ENCODE measurements around the gene CDH19. TPM values are rescaled to one million over a fixed set of nuclear protein-coding genes. Genes with fewer than 3 reads are reported as not detected.

Gene CDH19, protein sequence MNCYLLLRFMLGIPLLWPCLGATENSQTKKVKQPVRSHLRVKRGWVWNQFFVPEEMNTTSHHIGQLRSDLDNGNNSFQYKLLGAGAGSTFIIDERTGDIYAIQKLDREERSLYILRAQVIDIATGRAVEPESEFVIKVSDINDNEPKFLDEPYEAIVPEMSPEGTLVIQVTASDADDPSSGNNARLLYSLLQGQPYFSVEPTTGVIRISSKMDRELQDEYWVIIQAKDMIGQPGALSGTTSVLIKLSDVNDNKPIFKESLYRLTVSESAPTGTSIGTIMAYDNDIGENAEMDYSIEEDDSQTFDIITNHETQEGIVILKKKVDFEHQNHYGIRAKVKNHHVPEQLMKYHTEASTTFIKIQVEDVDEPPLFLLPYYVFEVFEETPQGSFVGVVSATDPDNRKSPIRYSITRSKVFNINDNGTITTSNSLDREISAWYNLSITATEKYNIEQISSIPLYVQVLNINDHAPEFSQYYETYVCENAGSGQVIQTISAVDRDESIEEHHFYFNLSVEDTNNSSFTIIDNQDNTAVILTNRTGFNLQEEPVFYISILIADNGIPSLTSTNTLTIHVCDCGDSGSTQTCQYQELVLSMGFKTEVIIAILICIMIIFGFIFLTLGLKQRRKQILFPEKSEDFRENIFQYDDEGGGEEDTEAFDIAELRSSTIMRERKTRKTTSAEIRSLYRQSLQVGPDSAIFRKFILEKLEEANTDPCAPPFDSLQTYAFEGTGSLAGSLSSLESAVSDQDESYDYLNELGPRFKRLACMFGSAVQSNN
- total RNA-seq: not detected
- not detected for polyA plus RNA-seq

DNA sequence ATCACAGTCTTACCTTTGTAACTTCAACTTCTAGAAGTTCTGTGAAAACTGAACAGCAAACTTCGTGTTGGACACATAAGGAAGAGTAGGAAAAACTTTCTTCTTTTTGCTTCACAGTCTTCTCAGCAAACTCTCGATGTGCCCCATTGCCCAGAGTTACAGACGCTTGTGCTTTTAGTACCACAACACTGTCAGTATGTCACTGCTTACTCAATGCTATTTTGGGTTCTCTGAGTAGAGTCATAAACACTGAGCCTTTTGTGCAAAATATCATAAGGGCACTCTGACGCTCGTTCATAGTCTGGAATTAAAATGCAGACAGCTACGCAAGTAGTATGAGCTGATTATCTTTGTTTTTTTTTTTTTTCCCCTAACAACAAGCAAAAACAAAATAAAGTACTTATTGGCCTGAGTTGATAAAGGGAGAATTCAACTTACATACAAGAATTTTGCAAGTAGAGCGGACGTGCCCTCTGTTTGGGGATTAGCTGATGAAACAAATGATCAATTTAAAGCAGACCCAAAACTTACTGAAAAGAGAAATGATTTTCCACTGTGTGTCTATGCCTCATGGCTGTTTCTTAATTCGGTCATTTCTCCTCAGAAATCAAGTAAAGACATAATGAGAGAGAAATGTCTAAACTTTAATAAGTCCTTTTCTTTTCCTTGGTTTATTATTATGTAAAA, at the start of gene CDH19:
Gene CDH19, minus strand, starts transcription at position 150 of the 687 bp plus-strand sequence. CDS start 31,886 bp downstream, outside the sequence.
- Mint-ChIP-seq H3K4me3 (no peak within 1 kb of the TSS), H3K9me3 (peaks cover 0 to 5% (median 4%) of the 10 kb centered on the region in 7 donors), H3K36me3 (no peaks in the 10 kb centered on the region), H3K27me3 (no peaks in the 10 kb centered on the region), H3K27ac (no peak within 1 kb of the TSS), H3K4me1 (no peaks in the 10 kb centered on the region)
- no peaks in the 10 kb centered on the region for H3K36me3 ChIP-seq (ENCODE audit: control insufficient read depth, insufficient read depth, low read length)
- H3K4me3 ChIP-seq (ENCODE audit: low read depth, low read length): no peak within 1 kb of the TSS
- DNase-seq (no peak), ATAC-seq (ENCODE audit: low read depth in 2 of 2) (no peak)
- no peaks in the 10 kb centered on the region for H3K27me3 ChIP-seq (ENCODE audit: control insufficient read depth, insufficient read depth, low read length)
- H3K4me1 ChIP-seq (ENCODE audit: control insufficient read depth, insufficient read depth, low read length, poor library complexity, severe bottlenecking): no peaks in the 10 kb centered on the region
- H3K27ac ChIP-seq (ENCODE audit: insufficient read depth, low read length, poor library complexity, severe bottlenecking): no peak within 1 kb of the TSS
- H3K9me3 ChIP-seq (ENCODE audit: control insufficient read depth in 2 of 2, low read length in 2 of 2): no peaks in the 10 kb centered on the region

DNA sequence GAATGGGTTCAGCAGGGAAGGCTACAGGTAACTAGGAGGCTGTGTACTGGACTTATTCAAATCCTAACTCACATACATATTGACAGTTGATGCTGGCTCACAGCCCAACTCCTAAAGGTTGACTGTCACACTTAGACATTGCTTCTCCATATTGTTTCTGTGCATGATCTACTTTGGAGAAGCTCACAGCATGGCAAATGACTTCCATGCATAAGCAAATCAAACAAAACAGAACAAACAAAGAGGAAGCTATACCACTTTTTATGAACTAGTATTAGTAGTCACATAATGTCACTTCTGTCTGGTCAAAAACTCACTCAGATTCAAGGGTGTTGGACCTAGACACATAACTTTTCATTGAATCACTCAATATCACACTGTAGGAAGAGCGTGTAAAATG, 43.8 kb upstream of the CDH19 start:
- Histone ChIP-seq H3K27me3 (ENCODE audit: control insufficient read depth, insufficient read depth, low read length) (no peaks in the 10 kb centered on the region), H3K4me1 (ENCODE audit: control insufficient read depth, insufficient read depth, low read length, poor library complexity, severe bottlenecking) (no peaks in the 10 kb centered on the region), H3K27ac (ENCODE audit: insufficient read depth, low read length, poor library complexity, severe bottlenecking) (no peak overlapping the region), H3K9me3 (ENCODE audit: control insufficient read depth in 2 of 2, low read length in 2 of 2) (no peaks in the 10 kb centered on the region), H3K36me3 (ENCODE audit: control insufficient read depth, insufficient read depth, low read length) (no peaks in the 10 kb centered on the region), H3K4me3 (ENCODE audit: low read depth, low read length) (no peak overlapping the region)
- DNase-seq (no peak), ATAC-seq (ENCODE audit: low read depth in 2 of 2) (no peak)
- Mint-ChIP-seq H3K36me3 (no peaks in the 10 kb centered on the region), H3K27me3 (no peaks in the 10 kb centered on the region), H3K4me3 (no peak overlapping the region), H3K4me1 (no peaks in the 10 kb centered on the region), H3K27ac (no peak overlapping the region), H3K9me3 (peaks cover 0 to 18% (median 13%) of the 10 kb centered on the region in 7 donors)

DNA sequence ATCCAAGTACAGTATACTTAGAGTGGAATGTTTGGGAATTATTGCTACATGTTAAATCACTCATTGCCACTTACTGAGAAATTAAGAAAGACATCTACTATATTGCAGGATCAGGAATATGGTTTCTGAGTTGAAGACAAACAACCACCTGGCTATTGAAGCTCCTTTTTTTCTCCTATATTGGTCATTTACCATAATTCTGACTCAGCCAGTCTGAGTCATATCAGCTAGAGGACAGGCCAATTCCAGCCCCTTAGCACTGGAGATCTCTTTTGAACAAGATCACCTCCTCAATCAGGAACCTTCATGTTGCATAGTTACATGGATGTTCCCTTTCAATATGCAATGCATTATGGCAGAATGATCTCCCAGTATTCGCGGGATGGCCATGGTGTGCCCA, 42.7 kb upstream of the CDH19 start:
- Mint-ChIP-seq H3K4me3 (no peak overlapping the region), H3K27ac (no peak overlapping the region), H3K9me3 (peaks cover 0 to 18% (median 12%) of the 10 kb centered on the region in 7 donors), H3K36me3 (no peaks in the 10 kb centered on the region), H3K27me3 (no peaks in the 10 kb centered on the region), H3K4me1 (no peaks in the 10 kb centered on the region)
- no peaks in the 10 kb centered on the region for H3K36me3 ChIP-seq (ENCODE audit: control insufficient read depth, insufficient read depth, low read length)
- H3K4me3 ChIP-seq (ENCODE audit: low read depth, low read length): no peak overlapping the region
- no peaks in the 10 kb centered on the region for H3K4me1 ChIP-seq (ENCODE audit: control insufficient read depth, insufficient read depth, low read length, poor library complexity, severe bottlenecking)
- no peak for DNase-seq
- no peaks in the 10 kb centered on the region for H3K27me3 ChIP-seq (ENCODE audit: control insufficient read depth, insufficient read depth, low read length)
- ATAC-seq (ENCODE audit: low read depth in 2 of 2): no peak
- no peak overlapping the region for H3K27ac ChIP-seq (ENCODE audit: insufficient read depth, low read length, poor library complexity, severe bottlenecking)
- no peaks in the 10 kb centered on the region for H3K9me3 ChIP-seq (ENCODE audit: control insufficient read depth in 2 of 2, low read length in 2 of 2)

DNA sequence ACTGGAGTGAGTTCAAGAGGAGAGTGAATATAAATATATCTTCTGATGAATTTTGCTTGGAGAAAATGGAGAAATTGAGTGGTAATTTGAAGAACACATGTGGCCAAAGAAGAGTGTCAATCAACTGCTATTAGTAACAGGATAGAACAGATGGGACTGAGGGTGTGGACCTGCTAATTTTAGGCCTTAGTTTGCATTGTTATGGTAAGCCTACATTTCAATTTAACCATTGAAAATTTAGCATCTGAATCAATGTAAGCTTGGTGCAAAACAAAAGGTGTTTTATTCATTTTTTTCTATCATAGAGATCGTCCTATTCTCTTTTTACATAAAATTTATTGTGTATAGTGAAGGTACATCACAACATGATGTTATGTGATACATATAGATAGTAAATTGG, 42.1 kb upstream of the CDH19 start:
- no peaks in the 10 kb centered on the region for H3K4me1 ChIP-seq (ENCODE audit: control insufficient read depth, insufficient read depth, low read length, poor library complexity, severe bottlenecking)
- Mint-ChIP-seq H3K36me3 (no peaks in the 10 kb centered on the region), H3K4me3 (no peak overlapping the region), H3K27me3 (no peaks in the 10 kb centered on the region), H3K4me1 (no peaks in the 10 kb centered on the region), H3K27ac (no peak overlapping the region), H3K9me3 (peaks cover 3 to 20% (median 12%) of the 10 kb centered on the region in 7 donors)
- H3K36me3 ChIP-seq (ENCODE audit: control insufficient read depth, insufficient read depth, low read length): no peaks in the 10 kb centered on the region
- H3K27me3 ChIP-seq (ENCODE audit: control insufficient read depth, insufficient read depth, low read length): no peaks in the 10 kb centered on the region
- DNase-seq (no peak), ATAC-seq (ENCODE audit: low read depth in 2 of 2) (no peak)
- H3K9me3 ChIP-seq (ENCODE audit: control insufficient read depth in 2 of 2, low read length in 2 of 2): no peaks in the 10 kb centered on the region
- no peak overlapping the region for H3K27ac ChIP-seq (ENCODE audit: insufficient read depth, low read length, poor library complexity, severe bottlenecking)
- no peak overlapping the region for H3K4me3 ChIP-seq (ENCODE audit: low read depth, low read length)

DNA sequence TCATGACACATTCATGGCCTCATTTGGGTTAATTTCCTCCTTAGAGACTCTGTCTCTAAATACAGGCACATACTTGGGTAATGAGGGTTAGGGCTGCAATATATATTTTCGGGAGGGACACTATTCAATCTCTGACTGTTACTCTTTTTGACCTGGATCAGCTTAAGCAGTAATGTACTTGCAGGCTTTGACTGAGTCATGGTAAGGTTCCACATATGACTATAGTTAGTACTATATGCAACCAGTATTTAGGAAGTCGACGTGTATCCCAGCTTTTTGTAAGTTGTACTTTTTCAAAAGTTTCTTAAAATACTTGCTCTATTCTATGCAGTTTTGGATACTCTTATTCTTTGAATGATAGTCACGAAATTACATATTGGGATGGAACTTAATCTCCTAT, 37.2 kb upstream of the CDH19 start:
- Mint-ChIP-seq H3K36me3 (no peaks in the 10 kb centered on the region), H3K4me1 (no peaks in the 10 kb centered on the region), H3K27ac (no peak overlapping the region), H3K27me3 (no peaks in the 10 kb centered on the region), H3K4me3 (no peak overlapping the region), H3K9me3 (peaks cover 5 to 25% (median 13%) of the 10 kb centered on the region in 7 donors)
- Histone ChIP-seq H3K27me3 (ENCODE audit: control insufficient read depth, insufficient read depth, low read length) (no peaks in the 10 kb centered on the region), H3K9me3 (ENCODE audit: control insufficient read depth in 2 of 2, low read length in 2 of 2) (peaks cover 0 to 7% of the 10 kb centered on the region in 2 experiments), H3K4me1 (ENCODE audit: control insufficient read depth, insufficient read depth, low read length, poor library complexity, severe bottlenecking) (no peaks in the 10 kb centered on the region), H3K36me3 (ENCODE audit: control insufficient read depth, insufficient read depth, low read length) (no peaks in the 10 kb centered on the region), H3K4me3 (ENCODE audit: low read depth, low read length) (no peak overlapping the region), H3K27ac (ENCODE audit: insufficient read depth, low read length, poor library complexity, severe bottlenecking) (no peak overlapping the region)
- DNase-seq (no peak), ATAC-seq (ENCODE audit: low read depth in 2 of 2) (no peak)

DNA sequence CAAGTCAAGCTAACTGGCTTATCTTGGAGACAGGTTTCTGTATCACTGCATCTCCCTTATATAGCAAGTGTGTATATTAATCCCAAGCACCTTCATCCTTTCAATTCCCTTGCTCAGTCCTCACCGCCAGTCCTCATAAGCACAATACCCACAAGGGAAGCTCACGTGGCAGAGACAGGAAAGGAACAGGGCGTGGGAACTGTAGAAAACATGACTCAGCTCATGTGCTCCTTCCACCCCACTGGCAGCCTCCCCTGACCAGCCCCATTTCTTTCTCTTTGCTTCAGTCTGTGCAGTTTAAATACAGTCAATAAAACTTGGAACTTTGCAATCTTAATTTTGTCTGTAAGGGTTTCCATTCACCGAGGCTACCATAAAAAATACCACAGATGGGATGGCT, 36.5 kb upstream of the CDH19 start:
- DNase-seq (no peak), ATAC-seq (ENCODE audit: low read depth in 2 of 2) (no peak)
- Histone ChIP-seq H3K36me3 (ENCODE audit: control insufficient read depth, insufficient read depth, low read length) (no peaks in the 10 kb centered on the region), H3K9me3 (ENCODE audit: control insufficient read depth in 2 of 2, low read length in 2 of 2) (peaks cover 0 to 7% of the 10 kb centered on the region in 2 experiments), H3K4me3 (ENCODE audit: low read depth, low read length) (no peak overlapping the region), H3K27me3 (ENCODE audit: control insufficient read depth, insufficient read depth, low read length) (no peaks in the 10 kb centered on the region), H3K4me1 (ENCODE audit: control insufficient read depth, insufficient read depth, low read length, poor library complexity, severe bottlenecking) (no peaks in the 10 kb centered on the region), H3K27ac (ENCODE audit: insufficient read depth, low read length, poor library complexity, severe bottlenecking) (no peak overlapping the region)
- Mint-ChIP-seq H3K27me3 (no peaks in the 10 kb centered on the region), H3K36me3 (no peaks in the 10 kb centered on the region), H3K27ac (no peak overlapping the region), H3K4me1 (no peaks in the 10 kb centered on the region), H3K4me3 (no peak overlapping the region), H3K9me3 (peaks cover 3 to 22% (median 10%) of the 10 kb centered on the region in 7 donors)

DNA sequence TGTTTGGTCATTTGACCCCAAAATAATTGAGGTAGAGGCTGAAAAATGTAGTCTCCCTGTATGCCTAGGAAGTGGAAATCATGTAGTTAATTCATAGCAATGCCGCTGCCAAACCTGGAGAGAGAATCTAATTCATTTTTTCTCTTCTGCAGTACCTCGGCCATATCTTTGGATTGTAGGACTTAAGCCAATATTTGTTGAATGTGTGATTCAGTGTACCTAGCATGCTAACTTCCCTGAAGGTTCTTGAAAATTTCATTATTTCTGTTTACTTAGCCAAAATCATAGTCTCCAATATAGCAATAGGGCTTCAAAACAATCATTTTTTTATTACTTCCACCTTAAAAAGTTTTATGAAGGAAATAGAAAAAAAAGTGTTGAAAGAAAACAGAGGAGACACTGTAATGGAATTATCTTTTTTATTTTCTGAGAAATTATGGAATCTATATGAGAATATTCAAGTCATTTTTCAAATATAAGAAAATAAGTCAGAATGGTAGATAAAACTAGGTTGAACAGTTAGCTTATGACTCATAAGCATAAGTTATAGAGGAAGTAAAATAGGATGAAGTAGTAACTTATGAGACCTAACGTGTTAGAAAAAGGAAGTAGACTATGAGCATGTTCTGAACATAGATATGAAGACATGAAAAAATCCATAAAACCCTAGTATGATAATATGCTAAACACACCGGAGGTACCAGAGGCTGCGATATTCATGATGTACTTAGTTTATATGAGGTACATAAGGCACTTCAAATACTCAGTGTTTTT, 35.2 kb upstream of the CDH19 start:
- H3K4me1 ChIP-seq (ENCODE audit: control insufficient read depth, insufficient read depth, low read length, poor library complexity, severe bottlenecking): no peaks in the 10 kb centered on the region
- no peak overlapping the region for H3K4me3 ChIP-seq (ENCODE audit: low read depth, low read length)
- Mint-ChIP-seq H3K9me3 (peaks cover 3 to 22% (median 7%) of the 10 kb centered on the region in 7 donors), H3K36me3 (no peaks in the 10 kb centered on the region), H3K4me3 (no peak overlapping the region), H3K27me3 (no peaks in the 10 kb centered on the region), H3K27ac (no peak overlapping the region), H3K4me1 (no peaks in the 10 kb centered on the region)
- no peaks in the 10 kb centered on the region for H3K36me3 ChIP-seq (ENCODE audit: control insufficient read depth, insufficient read depth, low read length)
- DNase-seq: no peak
- peaks cover 0 to 7% of the 10 kb centered on the region in 2 experiments for H3K9me3 ChIP-seq (ENCODE audit: control insufficient read depth in 2 of 2, low read length in 2 of 2)
- H3K27me3 ChIP-seq (ENCODE audit: control insufficient read depth, insufficient read depth, low read length): no peaks in the 10 kb centered on the region
- no peak overlapping the region for H3K27ac ChIP-seq (ENCODE audit: insufficient read depth, low read length, poor library complexity, severe bottlenecking)
- ATAC-seq (ENCODE audit: low read depth in 2 of 2): no peak

Measured in CD4-positive, CD25-positive, alpha-beta regulatory T cell (primary cell).